GM19455 (cell line): ENCODE results near the gene HFM1.

Experiments
- ATAC-seq: cut with Tn5 transposase; IDR thresholded peaks from one replicate; pipeline ENCODE4 v1.9.1; 2021; ENCODE audit not compliant: unreplicated experiment

The HFM1 gene

DNA sequence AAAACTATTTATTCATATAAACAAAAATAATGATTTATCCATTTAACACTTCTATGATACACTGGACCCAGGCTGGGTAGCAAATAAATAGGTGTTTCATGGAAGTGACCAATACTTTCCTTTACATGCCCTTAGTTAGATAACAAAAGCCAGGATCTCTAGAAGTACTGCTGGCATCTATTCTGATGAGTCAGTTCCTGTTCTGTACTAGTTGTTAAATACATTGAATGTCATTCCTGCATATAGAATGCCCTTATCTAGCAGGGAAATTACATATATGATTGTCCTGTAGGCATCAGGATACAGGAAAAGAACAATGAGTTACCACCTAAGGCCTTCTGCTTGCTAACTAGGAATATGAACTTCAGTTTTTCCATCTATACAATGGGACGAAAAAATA, 130.8 kb downstream of the HFM1 start:
- ATAC-seq, result no peak

DNA sequence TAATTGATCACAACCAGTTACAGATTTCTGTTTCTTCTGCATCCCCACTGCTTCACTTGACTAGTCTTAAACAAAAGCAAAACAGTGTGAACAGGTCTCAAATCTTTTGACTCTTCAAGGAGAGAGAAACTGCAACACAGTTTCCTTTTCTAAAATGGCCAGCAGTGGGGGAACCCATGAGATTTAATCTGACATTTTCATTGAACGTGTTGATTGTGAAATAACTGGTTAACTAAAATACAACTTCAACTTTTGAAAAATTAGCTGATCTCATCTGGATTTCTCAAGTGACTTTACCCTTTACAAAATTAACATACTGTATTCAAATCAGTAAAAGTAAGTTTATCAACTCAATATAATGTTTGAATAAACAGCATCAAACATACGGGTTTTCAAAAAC, 143.0 kb downstream of the HFM1 start:
- ATAC-seq, result no peak

DNA sequence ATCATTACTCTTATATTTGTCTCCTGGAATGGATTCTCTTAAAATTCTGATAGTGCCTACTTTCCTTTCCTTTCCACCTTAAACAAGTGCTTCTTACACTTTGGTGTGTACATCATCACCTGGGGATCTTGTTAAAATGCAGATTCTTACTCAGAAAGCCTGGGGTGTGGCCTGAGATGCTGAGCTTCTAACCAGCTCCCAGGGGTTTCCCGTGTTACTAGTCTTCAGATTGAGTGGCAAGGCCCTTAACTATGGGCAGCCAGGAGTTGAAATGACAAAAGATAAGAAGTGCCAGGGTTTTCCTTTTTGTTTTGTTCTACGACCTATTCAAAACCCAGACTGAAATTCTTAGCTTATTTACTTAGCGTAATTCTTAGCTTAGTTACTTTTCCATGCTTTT, 159.2 kb downstream of the HFM1 start:
- ATAC-seq, result no peak

DNA sequence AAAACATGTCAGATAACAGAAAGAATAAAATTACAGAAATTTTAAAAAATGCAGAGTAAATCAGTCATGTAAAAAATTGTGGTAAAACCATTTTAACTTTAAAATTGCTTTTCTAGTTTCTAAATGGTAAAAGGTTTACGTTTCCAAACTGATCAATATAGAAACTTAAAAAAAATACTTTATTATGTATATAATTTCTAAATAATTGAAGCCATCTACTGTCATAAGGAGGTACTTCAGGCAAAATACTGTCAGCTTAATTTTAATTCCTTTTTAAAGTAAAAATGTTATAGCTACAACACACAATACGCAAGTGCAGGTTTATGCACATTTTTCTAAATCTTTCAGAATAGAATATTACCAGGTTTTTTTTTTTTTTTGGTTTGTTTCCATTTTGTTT, 159.9 kb downstream of the HFM1 start:
- ATAC-seq, result no peak

DNA sequence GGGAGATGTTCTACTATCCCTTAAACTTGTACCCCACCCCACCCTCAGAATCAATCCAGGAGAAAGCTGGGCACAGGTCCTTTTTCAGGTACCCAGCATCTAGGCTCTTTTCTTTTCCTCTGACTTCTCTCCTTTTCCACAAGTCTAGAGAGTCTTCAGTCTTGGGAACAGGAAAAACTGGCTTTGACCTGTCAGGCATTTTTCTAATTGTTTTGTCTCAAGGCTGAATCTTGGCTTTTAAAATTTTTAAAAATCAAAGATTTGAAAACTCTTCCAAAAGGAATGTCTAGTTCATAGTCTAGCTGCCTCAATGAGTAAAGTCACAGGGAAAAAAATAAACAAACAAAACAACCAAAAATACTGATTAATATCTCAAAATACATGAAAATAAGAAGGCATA, 161.5 kb downstream of the HFM1 start:
- ATAC-seq, result no peak

DNA sequence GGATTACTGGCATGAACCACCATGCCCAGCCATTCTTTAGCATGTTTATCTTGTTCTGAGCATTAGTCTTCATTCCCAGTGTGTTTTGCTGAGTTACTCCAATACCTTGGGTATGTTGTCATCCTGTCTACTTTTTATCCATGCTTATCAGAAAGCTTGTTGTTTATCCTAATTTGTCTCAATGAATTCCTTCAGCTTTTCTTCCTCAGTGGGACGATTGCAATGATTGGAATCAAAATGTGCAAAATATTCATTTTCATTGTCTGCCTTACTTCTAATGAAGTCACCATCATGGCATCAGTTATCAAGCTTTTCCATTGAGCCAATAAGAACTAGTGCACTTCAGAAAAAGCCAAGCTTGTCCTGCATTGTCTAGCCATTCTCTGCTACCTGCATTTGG, 170.5 kb downstream of the HFM1 start:
- ATAC-seq, result no peak

DNA sequence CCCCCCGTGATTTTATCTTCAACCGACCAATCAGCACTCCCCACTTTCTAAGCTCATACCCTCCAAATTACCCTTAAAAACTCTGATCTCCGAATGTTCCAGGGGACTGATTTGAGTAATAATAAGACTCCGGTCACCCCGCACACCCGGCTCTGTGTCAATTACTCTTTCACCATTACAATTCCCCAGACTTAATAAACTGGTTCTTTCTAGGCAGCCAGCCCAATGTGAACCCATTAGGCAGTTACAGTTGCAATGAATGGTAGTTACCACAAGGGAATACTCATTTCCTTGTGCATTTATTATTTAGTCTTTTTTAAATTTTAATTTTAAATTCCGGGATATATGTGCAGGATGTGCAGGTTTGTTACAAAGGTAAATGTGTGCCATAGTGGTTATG, 177.9 kb downstream of the HFM1 start:
- ATAC-seq, result no peak

DNA sequence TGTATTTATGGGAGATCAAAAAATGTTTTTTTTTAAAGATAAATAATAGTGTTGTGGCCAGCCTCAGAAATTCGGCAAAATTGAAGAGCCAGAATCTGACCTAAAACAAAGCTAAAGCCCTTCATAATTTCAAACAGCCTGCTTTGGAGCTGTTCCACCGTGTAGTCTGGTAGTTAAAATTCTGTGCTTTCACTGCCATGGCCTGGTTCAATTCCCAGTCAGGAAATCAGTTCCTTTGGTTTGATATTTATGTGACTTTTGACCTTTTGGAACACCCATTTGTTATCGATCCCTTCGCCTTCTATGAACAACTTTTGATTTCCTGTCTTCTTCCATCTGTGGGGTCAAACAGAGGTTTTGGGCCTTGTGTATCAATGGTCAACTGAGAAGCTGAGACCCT, 179.8 kb downstream of the HFM1 start:
- ATAC-seq, result no peak

DNA sequence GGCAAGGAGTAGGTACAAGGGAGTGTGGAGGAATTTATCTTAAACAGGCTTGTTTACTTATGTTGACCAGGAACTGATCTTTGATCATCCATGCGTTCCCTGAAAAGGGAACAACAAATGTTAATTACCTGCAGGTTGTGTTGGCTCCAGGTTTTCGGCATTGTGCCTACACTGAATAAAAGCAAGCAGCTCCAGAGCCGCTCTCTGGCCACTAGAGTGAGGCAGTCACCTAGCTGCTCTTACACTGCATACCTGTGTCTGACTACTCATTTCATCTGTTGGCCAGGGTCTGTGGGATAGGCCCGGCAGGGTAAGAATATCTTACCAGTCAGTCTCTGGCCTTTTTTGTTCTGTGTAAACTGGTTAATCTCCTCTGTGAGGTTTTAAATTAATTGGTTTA, 183.6 kb downstream of the HFM1 start:
- ATAC-seq, result no peak

DNA sequence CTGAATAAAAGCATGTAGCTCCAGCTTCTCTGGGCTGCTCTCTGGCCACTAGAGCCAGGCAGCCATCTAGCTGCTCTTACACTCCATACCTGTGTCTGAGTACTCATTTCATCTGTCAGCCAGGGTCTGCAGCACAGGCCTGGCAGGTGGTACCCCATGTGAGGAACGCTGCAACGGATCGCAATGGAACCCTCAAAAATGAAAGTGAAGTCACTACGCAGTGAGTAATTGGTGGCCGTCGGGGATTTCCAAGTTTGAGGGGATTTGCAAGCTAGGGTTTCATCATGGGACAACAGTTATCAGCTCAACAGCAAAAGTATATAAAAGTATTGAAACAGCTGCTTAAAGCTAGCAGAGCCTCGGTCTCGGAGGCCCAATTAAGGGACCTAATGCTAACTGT, 186.7 kb downstream of the HFM1 start:
- ATAC-seq, result no peak
